ENCODE measurements around the gene TVP23B.
"Not testable (repeated sequence)": the region's sequence is repeated elsewhere in the genome, so short reads cannot be mapped to it uniquely, and the experiment has no call there.

GRCh38 chr17:18733350-18733749 lies 47.6 kb upstream of the TVP23B start:
- TF ChIP-seq CTCF (IDR thresholded peaks at IDR 0.05; ENCODE audit: low read length); EZH2 (optimal IDR thresholded peaks at IDR 0.05; ENCODE audit: low read depth, low read length); EZH2phosphoT487 (IDR thresholded peaks at IDR 0.05; ENCODE audit: low read length): not testable (repeated sequence)

Measured in MM.1S (cell line).